Common myeloid progenitor, CD34-positive (primary cell): ENCODE measurements around the gene SCYL1. TPM values are rescaled to one million over a fixed set of nuclear protein-coding genes. Genes with fewer than 3 reads are reported as not detected.

Experiments
- CTCF ChIA-PET: fragments of 350-600 bp; sonication (Branson Sonifier 250); formaldehyde crosslinking; loops from one replicate; lab custom pipeline; 2021; ENCODE audit warnings: antibody characterized with exemption; lab: Charles Lee
- POLR2A ChIA-PET: fragments of 350-600 bp; sonication (Branson Sonifier 250); formaldehyde crosslinking; loops from one replicate; lab custom pipeline; 2021; ENCODE audit warnings: antibody characterized with exemption; lab: Charles Lee
- DNase-seq, 3 donors: peaks; one replicate each; pipeline versions ENCODE4 v3.0.0 to v3.0.0-alpha.2; 2013
- H3K27ac ChIP-seq, 2 experiments: 1 replicate in 1 of 2; 2 replicates in 1 of 2; pipeline ENCODE4 v1.7.0; 2013; ENCODE audit warnings: inconsistent platforms in 2 of 2, low read length in 2 of 2, mild to moderate bottlenecking in 2 of 2, low read depth in 1 of 2, moderate library complexity in 1 of 2; ENCODE audit not compliant: severe bottlenecking in 2 of 2, insufficient read depth in 1 of 2, poor library complexity in 1 of 2
- H3K27me3 ChIP-seq, 5 experiments: replicated peaks in 2 of 5; 1 replicate in 3 of 5; 2 replicates in 2 of 5; pipeline versions ENCODE4 v1.6.1 to v1.7.0; 2013; ENCODE audit warnings: low read length in 4 of 5, mild to moderate bottlenecking in 2 of 5, moderate library complexity in 2 of 5, inconsistent platforms in 1 of 5; ENCODE audit not compliant: insufficient read depth in 5 of 5, control insufficient read depth in 4 of 5
- H3K36me3 ChIP-seq, 4 experiments: 1 replicate in 2 of 4; 2 replicates in 2 of 4; pipeline versions ENCODE4 v1.6.1 to v1.7.0; 2013; ENCODE audit warnings: low read length in 3 of 4, control low read depth in 1 of 4, mild to moderate bottlenecking in 1 of 4; ENCODE audit not compliant: control insufficient read depth in 4 of 4, insufficient read depth in 4 of 4
- H3K4me1 ChIP-seq, 4 experiments: 1 replicate in 3 of 4; 2 replicates in 1 of 4; pipeline versions ENCODE4 v1.6.1 to v1.7.1; 2013; ENCODE audit warnings: low read length in 3 of 4, mild to moderate bottlenecking in 3 of 4, control low read depth in 1 of 4, inconsistent platforms in 1 of 4, moderate library complexity in 1 of 4; ENCODE audit not compliant: control insufficient read depth in 4 of 4, insufficient read depth in 4 of 4; ENCODE audit errors: control extremely low read depth in 1 of 4
- H3K4me3 ChIP-seq, 7 experiments: 1 replicate in 4 of 7; 2 replicates in 3 of 7; pipeline versions ENCODE4 v1.5.1 to v1.7.0; 2013; ENCODE audit warnings: mild to moderate bottlenecking in 7 of 7, low read length in 6 of 7, moderate library complexity in 6 of 7, inconsistent platforms in 2 of 7, low read depth in 2 of 7, control low read depth in 1 of 7; ENCODE audit not compliant: insufficient read depth in 4 of 7, control insufficient read depth in 1 of 7; ENCODE audit errors: extremely low read depth in 1 of 7
- H3K9me3 ChIP-seq, 5 experiments: 1 replicate in 4 of 5; 2 replicates in 1 of 5; pipeline versions ENCODE4 v1.6.1 to v1.7.1; 2013; ENCODE audit warnings: low read length in 4 of 5, mild to moderate bottlenecking in 2 of 5, inconsistent platforms in 1 of 5, low read depth in 1 of 5, moderate library complexity in 1 of 5; ENCODE audit not compliant: control insufficient read depth in 4 of 5, insufficient read depth in 2 of 5; ENCODE audit errors: control extremely low read depth in 1 of 5
- WGBS: methylation state at CpG from one replicate; pipeline ENCODE4 v1.1.5; 2013; ENCODE audit not compliant: insufficient coverage; 5-methylcytosine and 5-hydroxymethylcytosine counted together
- polyA plus RNA-seq: library from polyadenylated mRNA; unstranded; fragments of 120-200 nt; gene quantifications from one replicate; pipeline ENCODE4 v1.2.1, GENCODE V29; 2013

SCYL1 gene
- polyA plus RNA-seq = 35.0 TPM

DNA sequence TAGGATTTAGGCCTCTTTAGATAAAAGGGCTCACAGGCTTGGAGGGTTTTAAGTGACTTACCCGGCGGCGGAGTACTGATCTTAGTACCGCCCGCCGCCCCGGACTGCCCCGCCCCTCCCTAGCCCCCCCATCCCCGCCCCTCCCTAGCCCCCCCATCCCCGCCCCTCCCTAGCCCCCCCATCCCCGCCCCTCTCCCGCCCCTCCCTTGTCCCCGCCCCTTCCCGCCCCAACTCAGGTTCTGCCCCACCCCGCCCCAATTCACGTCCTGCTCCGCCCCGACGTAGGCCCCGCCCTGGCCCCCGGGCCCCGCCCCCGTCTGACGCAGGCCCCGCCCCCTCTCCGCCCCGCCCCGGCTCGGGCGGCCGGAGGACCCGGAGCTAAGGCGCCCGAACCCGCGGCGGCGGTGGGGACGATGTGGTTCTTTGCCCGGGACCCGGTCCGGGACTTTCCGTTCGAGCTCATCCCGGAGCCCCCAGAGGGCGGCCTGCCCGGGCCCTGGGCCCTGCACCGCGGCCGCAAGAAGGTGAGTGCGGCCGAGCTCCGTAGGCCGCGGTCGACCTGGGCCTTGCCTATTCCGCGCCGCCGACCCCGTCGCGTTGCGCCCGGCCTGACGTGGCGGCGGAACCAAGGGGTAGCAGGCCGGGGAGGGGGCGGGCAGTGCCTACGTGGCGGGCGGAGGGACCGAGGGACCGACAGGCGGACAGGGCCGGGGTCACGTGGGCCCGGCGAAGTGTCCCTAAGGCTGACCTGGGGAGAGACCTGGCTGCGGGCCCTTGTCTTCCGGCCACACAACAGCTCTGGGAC, at the start of gene SCYL1:
Gene SCYL1 (plus strand): TSS at position 343 of the 805 bp plus-strand sequence. CDS start 71 bp downstream, at position 414.
- DNase-seq = peak in 2 of 3 donors; percentile 75 to 77
- CTCF ChIA-PET = interaction anchor here (0.6 to 2.5 kb wide), 5 partner anchors 12 to 485 kb away, joined by 3 to 8 read pairs (median 5); no protein-coding TSS in a partner anchor

DNA sequence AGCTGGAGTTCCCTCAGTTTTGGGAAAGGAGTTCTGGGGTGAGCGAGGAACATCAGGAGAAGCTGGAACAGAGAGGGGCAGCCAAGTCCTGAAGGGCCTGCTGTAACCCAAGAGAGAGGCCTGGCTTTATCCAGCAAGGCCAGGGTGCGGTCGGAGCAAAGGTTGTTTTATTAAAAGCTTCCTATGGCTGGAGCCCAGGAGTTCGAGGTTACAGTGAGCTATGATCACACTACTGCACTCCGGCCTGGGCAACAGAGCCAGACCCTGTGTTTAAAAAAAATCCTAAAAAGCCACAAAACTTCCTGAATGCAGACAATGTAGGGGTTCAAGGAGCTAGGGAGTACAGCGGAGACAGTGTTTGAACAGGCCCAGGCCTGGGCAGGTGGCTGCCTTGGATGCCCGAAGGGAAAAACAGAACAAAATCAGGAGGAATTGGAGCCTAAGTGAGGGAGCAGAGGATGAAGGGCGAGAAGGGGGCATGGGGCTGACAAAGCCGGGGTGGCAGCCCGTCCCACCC, 48.2 kb upstream of the SCYL1 start:
- CTCF ChIA-PET = interaction anchor here (1.1 to 18.9 kb wide), 7 partner anchors 12 to 99 kb away, joined by 3 to 653 read pairs (median 3); partner anchors contain the start of gene MALAT1
- 26% methylated on average over 9 of the region's 10 CpGs for WGBS
- Histone ChIP-seq H3K36me3 (no peaks in the 10 kb centered on the region), H3K9me3 (no peaks in the 10 kb centered on the region), H3K4me3 (peak overlapping the region; percentile 42 to 88 (median 83)), H3K27ac (peak overlapping the region; percentile 98), H3K27me3 (no peaks in the 10 kb centered on the region), H3K4me1 (peaks cover 10 to 60% (median 51%) of the 10 kb centered on the region in 4 experiments)
- POLR2A ChIA-PET = interaction anchor here (0.7 to 15.5 kb wide), 5 partner anchors 21 to 99 kb away, joined by 3 to 1072 read pairs (median 4); partner anchors contain the start of genes MALAT1 and NEAT1
- DNase-seq = no peak

More for the DNA sequence above, at the start of gene SCYL1:
- Histone ChIP-seq H3K9me3 (no peaks in the 10 kb centered on the region), H3K27ac (peak within 1 kb of the TSS in 1 of 2 experiments; percentile 79), H3K4me1 (peaks cover 10 to 44% (median 38%) of the 10 kb centered on the region in 4 experiments), H3K36me3 (peaks cover 2 to 25% (median 11%) of the 10 kb centered on the region in 4 experiments), H3K27me3 (no peaks in the 10 kb centered on the region), H3K4me3 (peak within 1 kb of the TSS; percentile 67 to 85 (median 77))
- 0% methylated on average over 52 of the region's 82 CpGs for WGBS
- POLR2A ChIA-PET = interaction anchor here (0.6 to 1.4 kb wide), 7 partner anchors 15 to 1253 kb away, joined by 3 to 10 read pairs (median 4); partner anchors contain the start of gene FAM89B

DNA sequence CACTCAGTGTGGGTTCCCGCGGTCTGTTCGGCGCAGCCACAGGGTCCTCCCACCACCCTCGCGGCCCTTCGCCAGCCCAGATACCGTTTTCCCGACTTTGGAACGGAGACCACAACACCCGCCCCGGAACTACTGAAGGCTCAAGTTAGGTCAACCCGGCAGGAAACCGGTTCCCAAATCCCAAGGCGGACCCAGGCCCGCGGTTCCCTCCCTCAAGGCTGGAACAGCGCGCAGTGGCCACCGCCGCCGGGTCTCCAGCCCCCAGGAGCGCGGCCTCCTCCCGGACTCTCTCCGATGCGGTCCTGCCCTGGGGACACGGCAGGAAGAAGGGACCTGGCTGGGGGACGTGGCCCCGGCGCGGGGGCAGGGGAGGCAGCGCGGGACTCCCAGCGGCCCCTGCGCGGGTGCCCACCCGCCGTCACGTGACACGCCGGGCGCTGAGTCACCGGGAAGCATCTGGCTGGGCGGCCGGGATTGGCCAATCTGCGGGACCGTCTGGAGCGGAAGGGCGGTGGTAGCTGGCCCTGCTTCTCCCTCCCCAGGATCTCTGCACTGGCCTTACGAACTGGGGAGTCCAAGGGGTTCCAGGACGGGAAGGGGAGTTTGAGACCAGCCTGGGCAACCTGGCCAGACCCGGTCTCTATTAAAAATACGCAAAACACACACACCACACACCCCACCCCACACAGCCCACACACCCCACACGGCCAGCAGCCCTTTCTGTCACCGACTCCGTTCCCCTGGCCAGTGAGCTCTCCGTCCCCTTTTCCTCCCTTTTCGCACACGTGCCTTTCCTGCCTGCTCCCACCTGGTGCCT, 47.5 kb upstream of the SCYL1 start:
- peaks cover 9 to 55% (median 48%) of the 10 kb centered on the region in 4 experiments for H3K4me1 ChIP-seq
- CTCF ChIA-PET = interaction anchor here (0.6 to 18.9 kb wide), 7 partner anchors 13 to 99 kb away, joined by 3 to 653 read pairs (median 3); partner anchors contain the start of gene MALAT1
- DNase-seq = peak; percentile 91 to 97 (median 96)
- H3K9me3 ChIP-seq = no peaks in the 10 kb centered on the region
- H3K36me3 ChIP-seq = no peaks in the 10 kb centered on the region
- WGBS = 0% methylated on average over 46 of the region's 60 CpGs
- peak overlapping the region; percentile 42 to 88 (median 83) for H3K4me3 ChIP-seq
- no peaks in the 10 kb centered on the region for H3K27me3 ChIP-seq
- POLR2A ChIA-PET = interaction anchor here (0.7 to 15.5 kb wide), 7 partner anchors 21 to 99 kb away, joined by 3 to 1072 read pairs (median 4); partner anchors contain the start of genes MALAT1 and NEAT1
- peak overlapping the region; percentile 98 for H3K27ac ChIP-seq

DNA sequence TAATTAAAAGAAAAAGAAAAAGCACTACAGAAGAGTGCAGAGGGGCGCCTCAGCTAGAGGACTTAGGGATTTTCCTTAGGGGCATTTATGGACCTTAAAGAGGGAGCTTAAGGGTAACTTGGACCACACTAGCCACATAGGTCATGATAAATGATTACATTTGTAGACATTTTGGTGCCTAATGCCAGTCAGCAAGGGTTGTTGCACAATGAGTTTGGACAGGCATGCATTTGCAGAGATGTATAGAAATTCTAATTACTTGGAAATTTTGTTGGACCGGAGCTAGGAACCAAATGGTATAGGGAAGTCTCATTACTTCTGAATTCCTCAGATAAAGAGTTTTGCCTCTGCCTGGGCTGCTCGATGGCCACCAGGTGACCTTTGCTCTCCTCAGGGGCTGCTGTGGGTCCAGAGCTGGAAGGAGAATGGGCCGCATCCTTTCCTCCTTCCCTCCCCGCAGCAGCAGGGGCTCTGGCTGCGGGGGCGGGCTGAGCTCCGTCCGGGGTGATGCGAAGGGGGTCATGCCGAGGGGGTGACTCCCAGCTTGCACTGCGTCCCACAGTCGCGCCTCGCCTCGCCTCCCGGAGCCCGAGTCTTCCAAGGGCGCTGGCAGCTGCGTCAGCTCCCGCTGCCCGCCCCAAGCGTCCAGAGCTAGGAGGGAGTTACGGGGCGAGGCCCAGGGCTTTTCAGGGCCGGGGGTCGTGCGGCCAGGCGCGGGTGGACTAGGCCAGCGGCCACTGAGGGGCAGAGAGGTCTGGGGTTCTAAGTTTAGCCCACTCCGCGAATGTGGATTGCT, 46.3 kb upstream of the SCYL1 start:
- H3K27ac ChIP-seq = peak overlapping the region; percentile 98
- no peak for DNase-seq
- no peaks in the 10 kb centered on the region for H3K36me3 ChIP-seq
- no peaks in the 10 kb centered on the region for H3K9me3 ChIP-seq
- H3K27me3 ChIP-seq = no peaks in the 10 kb centered on the region
- 94% methylated on average over 24 of the region's 33 CpGs for WGBS
- peaks cover 0 to 49% (median 38%) of the 10 kb centered on the region in 4 experiments for H3K4me1 ChIP-seq
- peak overlapping the region in 1 of 7 experiments; percentile 86 for H3K4me3 ChIP-seq
- CTCF ChIA-PET = interaction anchor here (0.9 to 18.9 kb wide), 8 partner anchors 12 to 111 kb away, joined by 3 to 653 read pairs (median 3); partner anchors contain the start of gene MALAT1
- POLR2A ChIA-PET = interaction anchor here (0.5 to 15.5 kb wide), 6 partner anchors 19 to 1778 kb away, joined by 3 to 1072 read pairs (median 4); partner anchors contain the start of genes MALAT1 and NEAT1

DNA sequence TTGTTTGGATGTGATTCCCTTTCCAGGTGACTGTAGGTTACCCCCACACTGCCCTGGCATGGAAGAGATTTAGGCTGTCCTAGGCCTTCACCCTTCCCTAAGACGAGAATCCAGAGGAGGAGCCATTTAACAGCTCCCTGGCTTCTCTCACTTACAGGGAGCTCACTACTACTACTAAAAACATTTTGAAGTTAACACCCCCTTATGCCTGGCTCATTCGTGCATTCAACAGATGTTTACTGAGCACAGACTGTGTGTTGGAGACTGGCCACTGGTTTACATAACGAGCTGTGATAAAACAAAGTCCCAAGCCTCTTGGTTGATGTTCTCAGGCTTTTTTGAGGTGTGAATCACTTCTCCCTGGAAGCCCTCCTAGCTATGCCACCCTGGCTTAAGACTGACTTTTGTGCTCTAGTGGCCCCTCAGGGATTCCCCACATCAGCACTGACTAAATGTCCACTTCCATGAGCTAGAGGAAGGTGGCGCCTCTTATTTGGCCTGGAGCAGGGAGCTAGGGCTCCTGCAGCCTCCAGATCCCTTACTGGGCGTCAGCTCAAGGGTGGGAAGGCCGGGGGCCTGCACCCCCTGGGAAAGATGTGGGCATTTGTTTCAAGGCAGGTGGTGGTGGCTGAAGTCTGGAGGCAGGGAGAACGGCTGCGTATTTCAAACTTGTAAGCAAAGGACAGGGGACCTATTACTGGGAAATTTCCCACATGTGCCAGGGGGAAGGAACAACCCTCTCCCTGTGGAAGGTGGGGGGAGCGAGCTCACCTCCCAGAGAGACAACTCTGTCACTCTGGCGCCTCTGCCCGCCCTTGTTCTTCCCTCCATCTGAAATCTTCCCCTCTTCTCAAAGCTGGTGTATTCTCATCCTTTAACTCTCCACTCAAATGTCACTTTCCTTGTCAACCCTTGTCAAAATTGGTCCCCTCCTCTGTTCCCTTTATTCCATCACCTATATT, 45.4 kb upstream of the SCYL1 start:
- ChIA-PET POLR2A (interaction anchor here (0.5 to 15.5 kb wide), 5 partner anchors 14 to 1779 kb away, joined by 3 to 1072 read pairs (median 3); partner anchors contain the start of genes MALAT1 and NEAT1), CTCF (interaction anchor here (0.9 to 18.9 kb wide), 10 partner anchors 8 to 112 kb away, joined by 3 to 653 read pairs (median 4); partner anchors contain the start of gene MALAT1)
- H3K4me1 ChIP-seq = peaks cover 0 to 49% (median 36%) of the 10 kb centered on the region in 4 experiments
- peak in 1 of 3 donors; percentile 14 for DNase-seq
- H3K27ac ChIP-seq = peak overlapping the region in 1 of 2 experiments; percentile 98
- 90% methylated on average over 10 of the region's 11 CpGs for whole genome bisulfite sequencing
- H3K36me3 ChIP-seq = no peaks in the 10 kb centered on the region
- no peaks in the 10 kb centered on the region for H3K27me3 ChIP-seq
- no peak overlapping the region for H3K4me3 ChIP-seq
- H3K9me3 ChIP-seq = no peaks in the 10 kb centered on the region
